ENCODE data around the gene CERS6.

DNA sequence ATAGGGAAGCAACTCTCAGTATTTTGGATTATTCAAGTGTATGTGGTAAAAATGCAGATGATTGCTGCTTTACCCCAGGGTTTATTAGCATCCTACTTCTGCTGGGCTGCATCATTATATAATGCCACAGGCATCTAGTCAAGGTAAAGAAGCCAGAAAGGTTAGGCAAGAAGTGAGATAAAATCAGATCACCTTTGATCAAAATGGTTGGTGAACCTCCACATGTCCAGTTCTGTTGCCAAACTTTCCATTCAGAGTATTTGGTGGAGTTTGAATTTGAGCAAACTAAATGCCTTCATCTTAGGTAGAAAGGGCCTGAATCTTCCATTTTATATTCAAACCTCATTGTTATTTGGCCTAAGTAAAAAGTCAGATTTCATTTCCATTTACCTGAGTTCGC is 316.6 kb downstream of the CERS6 start:
- TF ChIP-seq RAD21 (IDR thresholded peaks at IDR 0.05 in 1 of 2, conservative IDR thresholded peaks at IDR 0.05 in 1 of 2; ENCODE audit: low read depth in 2 of 2, low read length in 2 of 2) (no peak), TAF1 (IDR thresholded peaks at IDR 0.05; ENCODE audit: low read depth, low read length) (no peak), POLR2AphosphoS5 (IDR thresholded peaks at IDR 0.05; ENCODE audit: low read depth, low read length) (no peak), JUN (IDR thresholded peaks at IDR 0.05; ENCODE audit: low read depth, low read length) (no peak), CEBPB (IDR thresholded peaks at IDR 0.05; ENCODE audit: low read depth, low read length) (no peak), EZH2 (IDR thresholded peaks at IDR 0.05; ENCODE audit: low read depth, low read length, severe bottlenecking) (no peak), RBBP5 (IDR thresholded peaks at IDR 0.05; ENCODE audit: borderline replicate concordance, low read depth, low read length) (no peak), SIN3A (conservative IDR thresholded peaks at IDR 0.05 in 1 of 2, IDR thresholded peaks at IDR 0.05 in 1 of 2; ENCODE audit: low read depth in 1 of 2, low read length in 2 of 2) (no peak), JUND (IDR thresholded peaks at IDR 0.05; ENCODE audit: low read length) (no peak), SP2 (IDR thresholded peaks at IDR 0.05; ENCODE audit: low read length) (no peak), FOSL1 (IDR thresholded peaks at IDR 0.05; ENCODE audit: insufficient read depth, low read depth, low read length) (no peak), HDAC2 (IDR thresholded peaks at IDR 0.05; ENCODE audit: borderline replicate concordance in 1 of 2, low read depth in 2 of 2, low read length in 2 of 2) (no peak)
- TF ChIP-seq, protein P1, sequence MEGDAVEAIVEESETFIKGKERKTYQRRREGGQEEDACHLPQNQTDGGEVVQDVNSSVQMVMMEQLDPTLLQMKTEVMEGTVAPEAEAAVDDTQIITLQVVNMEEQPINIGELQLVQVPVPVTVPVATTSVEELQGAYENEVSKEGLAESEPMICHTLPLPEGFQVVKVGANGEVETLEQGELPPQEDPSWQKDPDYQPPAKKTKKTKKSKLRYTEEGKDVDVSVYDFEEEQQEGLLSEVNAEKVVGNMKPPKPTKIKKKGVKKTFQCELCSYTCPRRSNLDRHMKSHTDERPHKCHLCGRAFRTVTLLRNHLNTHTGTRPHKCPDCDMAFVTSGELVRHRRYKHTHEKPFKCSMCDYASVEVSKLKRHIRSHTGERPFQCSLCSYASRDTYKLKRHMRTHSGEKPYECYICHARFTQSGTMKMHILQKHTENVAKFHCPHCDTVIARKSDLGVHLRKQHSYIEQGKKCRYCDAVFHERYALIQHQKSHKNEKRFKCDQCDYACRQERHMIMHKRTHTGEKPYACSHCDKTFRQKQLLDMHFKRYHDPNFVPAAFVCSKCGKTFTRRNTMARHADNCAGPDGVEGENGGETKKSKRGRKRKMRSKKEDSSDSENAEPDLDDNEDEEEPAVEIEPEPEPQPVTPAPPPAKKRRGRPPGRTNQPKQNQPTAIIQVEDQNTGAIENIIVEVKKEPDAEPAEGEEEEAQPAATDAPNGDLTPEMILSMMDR (IDR thresholded peaks at IDR 0.05; ENCODE audit: control extremely low read depth in 1 of 3, insufficient read depth in 1 of 3, low read depth in 1 of 3, low read length in 3 of 3): no peak
- TF ChIP-seq, protein P2, sequence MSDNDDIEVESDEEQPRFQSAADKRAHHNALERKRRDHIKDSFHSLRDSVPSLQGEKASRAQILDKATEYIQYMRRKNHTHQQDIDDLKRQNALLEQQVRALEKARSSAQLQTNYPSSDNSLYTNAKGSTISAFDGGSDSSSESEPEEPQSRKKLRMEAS (IDR thresholded peaks at IDR 0.05): no peak
